Kidney tubule cell (primary cell): ENCODE results near the gene ZNF813.

ENCODE experiments used
- DNase-seq: peaks from one replicate; pipeline ENCODE4 v3.0.0-alpha.2; 2018; ENCODE audit warnings: low spot score

Gene ZNF813

DNA sequence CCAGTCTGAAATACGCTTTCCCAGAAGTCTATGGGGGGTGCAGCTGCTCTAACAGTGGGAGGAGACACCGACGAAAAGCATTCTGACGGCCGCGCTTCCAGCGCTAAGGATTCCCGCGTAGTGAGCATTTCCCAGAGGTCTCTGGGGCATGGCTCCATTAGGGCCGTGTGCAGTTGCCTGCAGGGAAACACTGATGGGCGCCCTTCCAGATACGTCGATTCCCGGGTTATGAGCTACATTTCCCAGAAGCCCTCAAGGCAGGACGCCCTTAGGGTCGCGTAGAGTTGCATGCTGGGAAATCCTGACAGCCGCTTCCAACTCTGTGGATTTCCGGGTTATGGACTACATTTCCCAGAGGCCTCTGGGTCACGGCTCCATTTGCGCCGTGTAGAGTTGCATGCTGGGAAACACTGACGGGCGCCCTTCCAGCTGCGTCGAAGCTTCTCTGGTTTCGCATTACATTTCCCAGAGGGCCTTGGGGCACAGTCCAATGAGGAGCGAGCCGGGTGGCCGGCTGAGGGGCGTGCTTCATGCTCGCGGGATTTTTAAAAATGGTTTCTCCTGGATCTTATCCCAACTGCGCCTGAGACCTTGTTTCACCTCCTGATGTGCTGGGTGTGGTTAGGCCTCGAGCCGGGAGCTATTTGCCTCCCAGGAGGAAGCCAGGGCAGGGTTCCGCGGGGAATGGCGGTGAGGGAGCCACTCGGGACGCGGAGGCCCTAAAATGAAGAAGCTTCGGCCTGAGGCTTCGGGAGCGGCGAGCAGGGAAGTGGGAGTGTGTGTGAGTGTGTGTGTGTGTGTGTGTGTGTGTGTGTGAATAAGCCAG lies 53.2 kb downstream of the ZNF813 start:
- DNase-seq: peak; percentile 96

GRCh38 chr19:53521373-53522202 lies 54.1 kb downstream of the ZNF813 start:
- DNase-seq: no peak

GRCh38 chr19:53525922-53526321 lies 58.4 kb downstream of the ZNF813 start:
- no peak for DNase-seq

DNA sequence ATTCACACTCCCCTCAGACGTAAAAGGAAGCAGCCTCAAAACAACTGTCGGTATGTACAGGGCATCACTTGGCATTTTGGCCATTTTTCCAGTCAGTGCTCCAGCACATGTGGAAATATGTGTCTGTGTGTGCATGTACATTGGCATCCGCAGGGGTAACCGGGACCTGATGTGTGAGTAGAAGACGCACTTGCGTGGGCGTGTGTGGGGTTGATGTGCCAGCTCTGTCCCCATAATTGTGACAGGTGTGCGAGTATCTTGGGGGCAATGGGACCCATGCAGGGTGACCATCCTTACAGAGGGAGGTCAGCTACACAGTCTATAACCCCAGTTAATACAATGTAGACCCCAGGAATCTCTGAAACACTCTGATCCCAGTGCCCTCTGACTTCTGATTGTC lies 63.1 kb downstream of the ZNF813 start:
- DNase-seq: no peak

DNA sequence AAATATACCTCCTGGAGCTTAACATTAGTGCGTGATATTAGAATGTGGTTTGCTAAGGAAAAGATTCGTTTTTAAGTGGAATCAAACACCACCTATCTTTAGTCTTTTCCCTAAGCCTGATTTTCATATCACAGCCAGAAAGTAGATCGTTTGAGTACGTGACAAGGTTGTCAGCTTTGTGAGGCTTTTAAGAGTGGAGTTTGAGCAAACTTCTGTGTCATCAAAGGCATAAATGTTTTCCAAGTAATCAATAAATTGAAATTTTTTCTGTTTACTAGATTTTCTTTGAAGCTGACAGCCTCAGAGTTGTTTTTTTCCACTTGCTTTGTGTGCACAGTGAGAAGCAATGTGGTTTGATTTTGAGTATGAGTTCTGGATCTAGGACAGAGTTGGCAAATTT lies 63.9 kb downstream of the ZNF813 start:
- no peak for DNase-seq

- no peak for DNase-seq
Measured at GRCh38 chr19:53532362-53532761, 64.8 kb downstream of the ZNF813 start.

GRCh38 chr19:53536225-53536548 lies 68.7 kb downstream of the ZNF813 start:
- no peak for DNase-seq

DNA sequence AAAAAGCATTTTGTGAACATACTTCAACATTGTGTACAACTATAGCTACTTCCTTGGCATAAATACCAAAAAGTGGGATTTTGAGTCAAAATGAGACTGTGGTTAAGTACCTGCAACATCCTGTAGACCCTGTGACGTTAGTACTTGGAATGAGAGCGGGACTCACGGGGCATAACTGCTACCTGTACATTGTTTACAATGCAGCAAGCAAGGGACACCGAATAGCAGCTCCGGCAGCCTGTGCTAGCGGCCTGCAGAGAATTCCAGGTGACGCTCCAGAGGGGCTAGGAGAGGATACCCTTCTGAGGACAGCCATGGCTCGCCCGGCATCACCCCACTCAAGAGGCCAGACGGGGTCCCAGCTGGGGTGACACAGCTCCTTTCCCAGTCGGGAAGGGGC lies 69.6 kb downstream of the ZNF813 start:
- no peak for DNase-seq

- peak; percentile 70 for DNase-seq
Measured at GRCh38 chr19:53537521-53538377, 70.2 kb downstream of the ZNF813 start, which contains the start of gene ZNF331. ZNF331 (plus strand) TSS chr19:53538145; CDS start chr19:53569377, 31,232 bp downstream.

GRCh38 chr19:53538378-53539109 lies 71.0 kb downstream of the ZNF813 start:
- DNase-seq: no peak

GRCh38 chr19:53540091-53540490 lies 72.6 kb downstream of the ZNF813 start:
- DNase-seq: no peak

- DNase-seq: peak; percentile 38
Measured at GRCh38 chr19:53541971-53542370, 74.4 kb downstream of the ZNF813 start.

GRCh38 chr19:53545271-53546065 lies 77.9 kb downstream of the ZNF813 start:
- DNase-seq: peak; percentile 66
